Testis (tissue), 3 donors: ENCODE measurements around the gene TMEM37. TPM values are rescaled to one million over a fixed set of nuclear protein-coding genes. Genes with fewer than 3 reads are reported as not detected.

Experiments
- DNase-seq: peaks from one replicate; pipeline ENCODE4 v3.0.0-alpha.2; 2019
- H3K27ac ChIP-seq, 2 donors: fragments of 200-600 bp; sonication (generic); one replicate each; pipeline ENCODE4 v1.5.1; 2019
- H3K27me3 ChIP-seq: fragments of 200-600 bp; sonication (generic); one replicate; pipeline ENCODE4 v1.5.1; 2019
- H3K36me3 ChIP-seq: fragments of 200-600 bp; sonication (generic); one replicate; pipeline ENCODE4 v1.5.1; 2017; ENCODE audit warnings: low read depth; ENCODE audit errors: missing control alignments
- H3K4me1 ChIP-seq: fragments of 200-600 bp; sonication (generic); one replicate; pipeline ENCODE4 v1.5.1; 2019
- H3K4me3 ChIP-seq, 2 donors: fragments of 200-600 bp; sonication (generic); one replicate each; pipeline ENCODE4 v1.5.1; 2017 to 2019
- H3K9me3 ChIP-seq: fragments of 200-600 bp; sonication (generic); one replicate; pipeline ENCODE4 v1.5.1; 2017
- POLR2A ChIP-seq: fragments of 450-650 bp; IDR thresholded peaks from one replicate; pipeline ENCODE4 v1.6.1; 2017; ENCODE audit warnings: antibody characterized with exemption, mild to moderate bottlenecking, moderate library complexity
- WGBS, 2 donors: methylation state at CpG; one replicate each; pipeline ENCODE4 v1.1.5; 2018; 5-methylcytosine and 5-hydroxymethylcytosine counted together
- intact Hi-C: fragments of 100-400 bp; cut with DNase I; formaldehyde crosslinking; loops from one replicate; pipeline ENCODE4 v1.15.1; 2023; ENCODE audit warnings: low total_unique reads
- polyA plus RNA-seq: library from polyadenylated mRNA; stranded (reverse); fragments of 350-450 nt; fragmentation: Illumina TruSeq; extraction: RNeasy Lipid Tissue Mini Kit (QIAGEN cat#74804); gene quantifications from one replicate; pipeline ENCODE4 v1.2.3, GENCODE V29; 2014; ENCODE audit warnings: low read depth, low replicate concordance; ENCODE audit not compliant: insufficient read depth
- total RNA-seq, 2 donors: library from RNA; depleted of rRNA; stranded (reverse); fragments of >200 nt; gene quantifications; one replicate each; pipeline ENCODE4 v1.2.3, GENCODE V29; 2016
- TF ChIP-seq, protein P1 (sequence below), 3 experiments: fragments of 450-650 bp in 2 of 3; fragments of 200-600 bp in 1 of 3; sonication (generic) in 1 of 3; IDR thresholded peaks; one replicate each; pipeline ENCODE4 v1.5.1; 2016 to 2019; ENCODE audit warnings: antibody characterized with exemption in 3 of 3, mild to moderate bottlenecking in 2 of 3, moderate library complexity in 1 of 3

The TMEM37 gene
- total and polyA plus RNA-seq, 3 donors from 2014 or later = 7.0 to 14.2 (median 9.0) TPM

DNA sequence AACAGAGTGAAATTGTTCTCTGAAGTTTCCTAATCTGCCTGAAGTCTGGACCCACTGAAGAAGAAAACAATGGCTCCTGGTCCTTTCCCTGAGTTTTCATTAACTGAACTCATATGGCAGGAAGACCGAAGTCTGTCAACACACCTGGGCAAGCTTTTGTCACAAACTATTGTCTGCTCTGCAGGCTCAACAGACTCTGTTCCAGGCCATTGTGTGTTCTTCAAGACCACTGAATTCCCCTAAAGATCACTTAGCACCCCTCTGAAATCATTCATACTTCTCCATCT lies 6.6 kb upstream of the TMEM37 start:
- Histone ChIP-seq H3K4me1 (peaks cover 19% of the 10 kb centered on the region), H3K4me3 (no peak overlapping the region), H3K9me3 (no peaks in the 10 kb centered on the region), H3K27me3 (no peaks in the 10 kb centered on the region), H3K27ac (no peak overlapping the region), H3K36me3 (no peaks in the 10 kb centered on the region)
- intact Hi-C loops = no loop called here
- no peak for TF ChIP-seq POLR2A
- TF ChIP-seq, protein P1, sequence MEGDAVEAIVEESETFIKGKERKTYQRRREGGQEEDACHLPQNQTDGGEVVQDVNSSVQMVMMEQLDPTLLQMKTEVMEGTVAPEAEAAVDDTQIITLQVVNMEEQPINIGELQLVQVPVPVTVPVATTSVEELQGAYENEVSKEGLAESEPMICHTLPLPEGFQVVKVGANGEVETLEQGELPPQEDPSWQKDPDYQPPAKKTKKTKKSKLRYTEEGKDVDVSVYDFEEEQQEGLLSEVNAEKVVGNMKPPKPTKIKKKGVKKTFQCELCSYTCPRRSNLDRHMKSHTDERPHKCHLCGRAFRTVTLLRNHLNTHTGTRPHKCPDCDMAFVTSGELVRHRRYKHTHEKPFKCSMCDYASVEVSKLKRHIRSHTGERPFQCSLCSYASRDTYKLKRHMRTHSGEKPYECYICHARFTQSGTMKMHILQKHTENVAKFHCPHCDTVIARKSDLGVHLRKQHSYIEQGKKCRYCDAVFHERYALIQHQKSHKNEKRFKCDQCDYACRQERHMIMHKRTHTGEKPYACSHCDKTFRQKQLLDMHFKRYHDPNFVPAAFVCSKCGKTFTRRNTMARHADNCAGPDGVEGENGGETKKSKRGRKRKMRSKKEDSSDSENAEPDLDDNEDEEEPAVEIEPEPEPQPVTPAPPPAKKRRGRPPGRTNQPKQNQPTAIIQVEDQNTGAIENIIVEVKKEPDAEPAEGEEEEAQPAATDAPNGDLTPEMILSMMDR (IDR thresholded peaks at IDR 0.05) = no peak
- 76 to 94% methylated on average over 1 of the region's 1 CpG for whole genome bisulfite sequencing, 2 donors
- DNase-seq = no peak

DNA sequence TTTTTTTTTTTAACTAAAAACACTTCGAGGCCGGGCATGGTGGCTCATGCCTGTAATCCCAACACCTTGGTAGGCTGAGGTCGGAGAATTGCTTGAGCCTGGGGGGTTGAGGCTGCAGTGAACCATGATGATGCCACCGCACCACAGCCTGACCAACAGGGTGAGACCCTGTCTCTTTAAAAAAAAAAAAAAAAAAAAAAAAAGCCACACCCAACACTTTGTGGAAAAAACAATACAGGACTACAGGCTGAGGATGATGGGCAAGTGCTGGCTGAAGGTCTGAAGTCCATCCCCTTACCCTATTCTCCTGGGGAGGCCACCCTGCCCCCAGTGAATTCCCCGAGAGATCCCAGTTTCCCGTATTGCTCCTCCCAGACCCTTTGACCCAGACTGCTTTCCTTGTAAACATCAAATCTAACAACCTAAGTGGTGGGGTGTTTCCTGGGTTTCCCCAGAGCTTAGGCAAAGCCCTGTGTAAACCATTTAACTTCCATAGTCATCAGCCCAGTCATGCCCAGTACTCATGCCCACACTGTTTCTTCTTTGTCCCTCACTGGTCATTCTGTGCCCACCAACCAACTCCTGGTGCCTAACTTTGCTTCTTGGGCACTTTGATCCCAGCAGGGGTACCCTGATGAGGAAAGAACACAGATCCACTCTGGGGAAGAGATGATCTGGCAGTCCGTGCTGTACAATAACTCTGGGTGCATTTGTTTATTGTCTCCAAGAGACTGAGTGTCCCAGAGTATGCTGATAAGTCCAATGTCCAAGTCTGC lies 5.8 kb upstream of the TMEM37 start:
- no peaks in the 10 kb centered on the region for H3K36me3 ChIP-seq
- 65 to 81% methylated on average over 7 of the region's 7 CpGs for WGBS, 2 donors
- intact Hi-C loops = no loop called here
- no peaks in the 10 kb centered on the region for H3K9me3 ChIP-seq
- no peak for DNase-seq
- H3K27me3 ChIP-seq = no peaks in the 10 kb centered on the region
- H3K27ac ChIP-seq = peak overlapping the region; percentile 6 to 46
- TF ChIP-seq POLR2A = no peak
- TF ChIP-seq, protein P1 (IDR thresholded peaks at IDR 0.05) = no peak
- H3K4me3 ChIP-seq = no peak overlapping the region
- peaks cover 19% of the 10 kb centered on the region for H3K4me1 ChIP-seq

DNA sequence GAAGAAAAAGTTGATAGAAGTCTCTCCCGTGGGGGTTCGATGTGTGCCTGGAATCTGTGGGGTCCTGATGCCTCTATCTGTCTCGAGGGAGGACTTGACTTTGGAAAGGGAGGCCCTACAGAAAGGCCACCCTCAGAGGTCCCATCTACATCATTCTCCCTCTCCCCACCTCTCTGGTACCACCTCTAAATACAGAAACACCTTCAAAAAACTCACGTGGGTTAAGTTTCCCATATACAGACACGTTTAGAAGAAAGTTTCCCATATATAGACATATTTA lies 5.3 kb upstream of the TMEM37 start:
- no peaks in the 10 kb centered on the region for H3K9me3 ChIP-seq
- no peaks in the 10 kb centered on the region for H3K36me3 ChIP-seq
- TF ChIP-seq, protein P1 (IDR thresholded peaks at IDR 0.05) = no peak
- TF ChIP-seq POLR2A = no peak
- peaks cover 19% of the 10 kb centered on the region for H3K4me1 ChIP-seq
- peak overlapping the region; percentile 6 to 46 for H3K27ac ChIP-seq
- no peak for DNase-seq
- no peaks in the 10 kb centered on the region for H3K27me3 ChIP-seq
- WGBS, 2 donors = 38 to 44% methylated on average over 5 of the region's 5 CpGs
- H3K4me3 ChIP-seq = no peak overlapping the region
- intact Hi-C loops = no loop called here

DNA sequence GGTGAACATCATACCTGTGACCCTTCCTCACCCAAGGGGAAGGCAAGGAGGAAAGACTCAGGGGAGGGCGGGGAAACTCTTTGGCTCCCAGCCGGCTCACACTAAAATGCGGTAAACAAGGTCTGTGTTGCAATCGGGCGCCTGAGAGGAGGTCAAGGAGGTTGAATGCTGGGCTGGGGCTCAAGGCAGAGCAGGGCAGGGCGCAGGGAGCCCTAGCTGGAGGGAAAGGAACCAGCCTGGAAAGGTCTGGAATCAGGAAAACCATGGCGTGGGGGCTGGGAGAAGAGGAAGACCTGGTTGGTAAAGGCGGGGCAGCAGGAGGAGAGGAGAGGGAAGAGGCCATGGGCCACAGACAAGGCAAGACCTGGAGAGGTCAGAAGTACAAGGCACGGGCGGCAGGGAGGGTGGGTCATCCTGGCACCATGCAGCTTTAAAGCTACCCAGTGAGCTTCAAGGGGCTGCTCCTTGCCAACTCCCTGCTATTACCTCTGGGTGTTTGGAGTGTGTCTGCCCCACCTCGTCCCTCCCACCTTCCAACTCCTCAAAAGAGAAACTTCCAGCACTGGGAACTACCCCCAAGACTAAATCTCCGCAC lies 4.8 kb upstream of the TMEM37 start:
- TF ChIP-seq POLR2A = no peak
- TF ChIP-seq, protein P1 (IDR thresholded peaks at IDR 0.05) = no peak
- Histone ChIP-seq H3K4me3 (no peak overlapping the region), H3K9me3 (no peaks in the 10 kb centered on the region), H3K4me1 (peaks cover 20% of the 10 kb centered on the region), H3K36me3 (no peaks in the 10 kb centered on the region), H3K27me3 (no peaks in the 10 kb centered on the region), H3K27ac (peak overlapping the region in 1 of 2 donors; percentile 46)
- DNase-seq = peak; percentile 79
- WGBS, 2 donors = 83 to 90% methylated on average over 12 of the region's 12 CpGs
- intact Hi-C loops = no loop called here

DNA sequence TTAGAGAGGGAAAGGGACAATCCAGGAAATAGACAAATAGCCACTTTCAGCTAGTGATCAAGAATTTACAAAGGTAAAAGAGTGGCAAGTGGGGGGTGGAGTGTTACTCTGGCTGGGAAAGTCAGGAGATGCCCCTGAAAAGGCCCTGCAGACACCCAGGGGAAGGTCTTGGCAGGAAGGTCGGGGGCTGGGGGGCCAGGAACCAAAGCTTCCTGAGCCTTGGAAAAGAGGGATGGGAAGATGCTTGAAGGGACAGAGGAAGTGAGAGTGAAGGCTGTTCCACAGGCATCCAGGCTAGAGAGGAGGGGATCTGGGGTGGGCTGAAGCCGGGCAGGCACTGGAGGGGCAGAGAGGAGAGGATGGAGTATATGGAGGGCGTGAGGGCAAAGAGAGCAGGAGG lies 3.9 kb upstream of the TMEM37 start:
- no peak for DNase-seq
- H3K4me1 ChIP-seq = peaks cover 23% of the 10 kb centered on the region
- no peak overlapping the region for H3K27ac ChIP-seq
- no peak overlapping the region for H3K4me3 ChIP-seq
- H3K36me3 ChIP-seq = no peaks in the 10 kb centered on the region
- H3K9me3 ChIP-seq = no peaks in the 10 kb centered on the region
- 91% methylated on average over 3 of the region's 3 CpGs for WGBS, 2 donors
- TF ChIP-seq POLR2A = no peak
- TF ChIP-seq, protein P1 (IDR thresholded peaks at IDR 0.05) = no peak
- intact Hi-C loops = no loop called here
- H3K27me3 ChIP-seq = no peaks in the 10 kb centered on the region
